ENCODE measurements around the gene ETS2.

The ETS2 gene

DNA sequence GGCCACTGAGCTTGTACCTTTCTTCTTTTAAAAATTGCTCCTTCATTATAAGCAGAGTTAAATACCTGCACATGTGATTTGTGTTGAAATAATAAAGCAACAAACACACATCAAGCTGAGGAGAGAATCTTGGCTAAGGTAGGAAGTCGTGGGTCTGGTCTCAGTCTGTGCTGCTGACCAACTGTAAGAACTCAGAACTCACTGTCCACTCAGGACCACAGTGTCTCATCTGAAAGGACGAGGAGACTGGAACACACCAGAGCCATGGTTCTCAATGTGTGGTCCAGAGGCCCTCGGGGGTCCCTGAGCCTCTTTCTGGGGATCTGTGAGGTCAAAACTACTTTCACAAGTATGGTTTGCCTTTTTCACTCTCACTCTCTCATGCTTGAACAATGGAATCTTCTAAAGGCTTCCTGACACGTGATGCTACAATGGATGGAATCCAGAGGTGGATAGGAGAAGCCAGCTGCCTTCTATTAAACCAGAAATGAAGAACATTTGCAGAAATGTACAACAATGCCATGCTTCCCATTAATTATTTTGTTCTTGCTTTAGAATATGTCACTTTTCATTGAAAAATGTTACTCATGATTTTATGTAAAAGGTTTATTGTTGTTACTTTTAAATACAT is 17.3 kb upstream of the ETS2 start:
- H3K27ac ChIP-seq: no peak overlapping the region
- no peak for TF ChIP-seq CTCF (IDR thresholded peaks at IDR 0.05)
- H3K4me3 ChIP-seq (ENCODE audit: low read depth in 1 of 2, low read length in 1 of 2): no peak overlapping the region
- H3K9me3 ChIP-seq: no peaks in the 10 kb centered on the region
- no peaks in the 10 kb centered on the region for H3K27me3 ChIP-seq
- H3K4me1 ChIP-seq (ENCODE audit: control insufficient read depth in 1 of 2, insufficient read depth in 1 of 2, low read depth in 1 of 2, low read length in 1 of 2): no peaks in the 10 kb centered on the region
- H3K36me3 ChIP-seq: no peaks in the 10 kb centered on the region

DNA sequence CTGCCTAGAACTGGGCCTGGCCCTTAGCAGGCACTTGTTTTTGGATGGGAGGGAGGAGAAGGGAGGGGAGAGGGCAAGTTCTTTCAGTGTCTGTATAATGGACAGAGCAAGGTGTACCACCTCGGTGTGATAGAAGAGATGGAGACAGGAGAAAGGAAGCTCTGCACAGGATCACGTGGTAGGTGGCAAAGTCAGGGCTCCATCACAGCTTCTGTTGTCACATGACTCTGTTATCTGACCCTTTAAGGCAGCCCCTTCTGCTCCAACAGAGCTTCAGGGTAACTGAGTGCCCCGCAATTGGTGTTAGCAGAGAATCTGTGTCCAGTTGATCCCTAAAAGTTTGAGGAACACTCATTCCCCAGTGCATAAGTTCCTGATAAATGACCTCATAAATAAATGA is 16.5 kb upstream of the ETS2 start:
- Histone ChIP-seq H3K4me3 (ENCODE audit: low read depth in 1 of 2, low read length in 1 of 2) (no peak overlapping the region), H3K27me3 (no peaks in the 10 kb centered on the region), H3K36me3 (no peaks in the 10 kb centered on the region), H3K4me1 (ENCODE audit: control insufficient read depth in 1 of 2, insufficient read depth in 1 of 2, low read depth in 1 of 2, low read length in 1 of 2) (no peaks in the 10 kb centered on the region), H3K27ac (no peak overlapping the region), H3K9me3 (no peaks in the 10 kb centered on the region)
- no peak for TF ChIP-seq CTCF (IDR thresholded peaks at IDR 0.05)

DNA sequence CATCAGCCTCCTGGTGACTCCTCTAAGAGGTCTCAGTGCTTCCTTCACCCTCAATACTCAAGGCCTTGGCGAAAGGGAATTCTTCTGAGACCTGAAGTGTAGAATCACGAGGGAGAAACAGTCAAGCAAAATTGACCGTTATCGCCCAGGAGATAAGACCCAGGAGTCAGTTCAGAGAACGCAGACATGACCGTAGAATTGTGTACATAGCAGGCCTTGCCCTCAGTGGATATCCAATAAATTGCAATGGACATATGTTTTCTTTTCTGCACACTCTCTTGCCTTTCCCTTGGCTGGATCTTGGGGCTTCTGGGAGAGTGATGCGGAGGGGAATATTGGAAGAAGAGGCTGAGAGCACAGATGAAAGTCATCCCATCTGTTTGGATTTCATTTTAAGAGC is 15.7 kb upstream of the ETS2 start:
- H3K9me3 ChIP-seq: no peaks in the 10 kb centered on the region
- H3K36me3 ChIP-seq: no peaks in the 10 kb centered on the region
- no peak overlapping the region for H3K4me3 ChIP-seq (ENCODE audit: low read depth in 1 of 2, low read length in 1 of 2)
- no peak overlapping the region for H3K27ac ChIP-seq
- TF ChIP-seq CTCF (IDR thresholded peaks at IDR 0.05): no peak
- H3K4me1 ChIP-seq (ENCODE audit: control insufficient read depth in 1 of 2, insufficient read depth in 1 of 2, low read depth in 1 of 2, low read length in 1 of 2): no peaks in the 10 kb centered on the region
- H3K27me3 ChIP-seq: no peaks in the 10 kb centered on the region

DNA sequence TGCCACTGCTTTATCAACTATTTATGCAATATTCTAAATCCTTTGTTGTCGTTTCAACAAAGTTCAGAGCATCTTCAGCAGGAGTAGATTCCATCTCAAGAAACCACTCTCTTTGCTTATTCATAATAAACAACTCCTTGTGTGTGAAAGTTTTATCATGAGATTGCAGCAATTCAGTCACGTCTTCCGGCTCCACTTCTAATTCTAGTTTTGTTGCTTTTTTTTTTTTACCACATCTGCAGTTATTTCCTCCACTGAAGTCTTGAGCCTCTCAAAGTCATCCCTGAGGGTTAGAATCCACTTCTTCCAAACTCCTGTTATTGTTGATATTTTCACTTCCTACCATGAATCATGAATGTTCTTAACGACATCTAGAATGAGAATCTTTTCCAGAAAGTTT is 14.8 kb upstream of the ETS2 start:
- no peak overlapping the region for H3K27ac ChIP-seq
- no peaks in the 10 kb centered on the region for H3K9me3 ChIP-seq
- no peak for TF ChIP-seq CTCF (IDR thresholded peaks at IDR 0.05)
- no peaks in the 10 kb centered on the region for H3K4me1 ChIP-seq (ENCODE audit: control insufficient read depth in 1 of 2, insufficient read depth in 1 of 2, low read depth in 1 of 2, low read length in 1 of 2)
- no peak overlapping the region for H3K4me3 ChIP-seq (ENCODE audit: low read depth in 1 of 2, low read length in 1 of 2)
- H3K36me3 ChIP-seq: no peaks in the 10 kb centered on the region
- no peaks in the 10 kb centered on the region for H3K27me3 ChIP-seq

DNA sequence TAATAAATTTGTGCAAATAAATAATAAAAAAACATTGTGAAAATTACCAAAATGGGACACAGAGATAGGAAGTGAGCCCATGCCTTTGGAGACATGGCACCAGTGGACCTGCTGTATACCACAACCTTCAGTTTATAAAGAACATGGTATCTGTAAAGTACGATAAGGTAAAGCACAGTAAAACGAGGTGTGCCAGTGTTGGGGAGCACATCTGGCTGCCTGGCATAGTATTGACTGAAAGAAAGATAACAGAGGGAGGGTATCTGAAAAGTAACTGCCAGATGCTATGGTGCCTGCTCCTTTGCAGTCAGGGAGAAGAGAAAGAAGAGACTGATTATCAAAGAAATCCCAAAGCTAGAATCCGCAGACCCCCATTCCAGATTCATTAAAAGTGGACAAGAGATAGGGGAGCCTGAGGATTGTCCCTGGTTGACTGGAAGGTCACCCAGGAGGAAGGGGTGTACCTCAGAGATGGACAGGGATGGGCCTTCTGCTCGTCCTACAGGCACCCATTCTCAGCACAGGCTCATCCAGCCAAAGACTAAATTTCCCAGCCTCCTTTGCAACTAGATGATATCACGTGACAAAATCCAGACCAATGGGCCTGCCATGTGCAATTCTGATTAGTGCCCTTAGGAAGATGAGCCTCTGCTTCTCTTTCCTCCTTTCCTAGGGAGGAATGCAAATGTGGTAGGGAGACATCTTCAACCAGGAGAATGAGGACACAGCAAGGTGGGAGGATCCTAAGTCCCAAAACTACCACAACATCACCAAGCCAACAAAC is 12.9 kb upstream of the ETS2 start:
- Histone ChIP-seq H3K4me3 (ENCODE audit: low read depth in 1 of 2, low read length in 1 of 2) (no peak overlapping the region), H3K27me3 (no peaks in the 10 kb centered on the region), H3K36me3 (no peaks in the 10 kb centered on the region), H3K4me1 (ENCODE audit: control insufficient read depth in 1 of 2, insufficient read depth in 1 of 2, low read depth in 1 of 2, low read length in 1 of 2) (no peaks in the 10 kb centered on the region), H3K27ac (no peak overlapping the region), H3K9me3 (no peaks in the 10 kb centered on the region)
- no peak for TF ChIP-seq CTCF (IDR thresholded peaks at IDR 0.05)
